ENCODE results near the gene TMEM80. TPM values are rescaled to one million over a fixed set of nuclear protein-coding genes. Genes with fewer than 3 reads are reported as not detected.

Gene TMEM80
- total RNA-seq, 6 donors from 2014 or later: 28.6 to 62.9 (median 36.1) TPM

DNA sequence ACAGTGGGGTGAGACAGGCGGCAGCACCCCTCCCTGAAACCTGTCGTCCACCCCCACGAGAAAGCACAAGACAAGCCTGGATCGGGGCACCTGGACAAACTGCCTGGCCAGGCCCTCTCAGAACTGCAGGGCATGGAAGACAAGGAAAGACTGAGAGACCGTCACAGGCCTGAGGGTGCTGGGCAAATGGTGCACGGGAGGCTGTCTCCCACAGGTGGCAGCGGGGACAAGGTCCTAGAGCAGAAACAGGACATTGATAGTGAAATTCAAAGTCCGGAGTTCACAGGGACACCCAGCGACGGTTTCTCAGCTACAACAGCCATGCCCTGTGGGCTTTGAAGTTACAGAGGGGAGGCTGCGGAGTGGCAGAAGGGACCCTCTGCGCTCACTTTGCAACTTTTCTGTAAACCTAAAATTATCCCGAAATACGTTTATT, 37.9 kb upstream of the TMEM80 start:
- Histone ChIP-seq H3K36me3 (peaks cover 0 to 45% (median 21%) of the 10 kb centered on the region in 4 donors), H3K27me3 (no peaks in the 10 kb centered on the region), H3K9me3 (no peaks in the 10 kb centered on the region), H3K27ac (no peak overlapping the region), H3K4me3 (no peak overlapping the region), H3K4me1 (peaks cover 0 to 5% (median 0%) of the 10 kb centered on the region in 4 donors)
- TF ChIP-seq POLR2AphosphoS5 (IDR thresholded peaks at IDR 0.05) (no peak), CTCF (IDR thresholded peaks at IDR 0.05) (no peak), EP300 (IDR thresholded peaks at IDR 0.05) (no peak), POLR2A (IDR thresholded peaks at IDR 0.05) (no peak)
- DNase-seq (no peak), ATAC-seq (ENCODE audit: low FRiP score in 2 of 2) (no peak)
- WGBS, 2 donors: 95 to 96% methylated on average over 14 of the region's 14 CpGs

GRCh38 chr11:659532-660085, 36.0 kb upstream of the TMEM80 start:
- peaks cover 0 to 46% (median 22%) of the 10 kb centered on the region in 4 donors for H3K36me3 ChIP-seq
- H3K27ac ChIP-seq: no peak overlapping the region
- DNase-seq (no peak), ATAC-seq (ENCODE audit: low FRiP score in 2 of 2) (no peak)
- TF ChIP-seq EP300 (IDR thresholded peaks at IDR 0.05) (no peak), CTCF (IDR thresholded peaks at IDR 0.05) (no peak), POLR2AphosphoS5 (IDR thresholded peaks at IDR 0.05) (no peak), POLR2A (IDR thresholded peaks at IDR 0.05) (no peak)
- WGBS, 2 donors: 90 to 93% methylated on average over 13 to 15 of the region's 16 CpGs
- H3K4me3 ChIP-seq: no peak overlapping the region
- H3K27me3 ChIP-seq: no peaks in the 10 kb centered on the region
- no peaks in the 10 kb centered on the region for H3K9me3 ChIP-seq
- peaks cover 0 to 5% (median 0%) of the 10 kb centered on the region in 4 donors for H3K4me1 ChIP-seq

GRCh38 chr11:660281-660680, 35.3 kb upstream of the TMEM80 start:
- WGBS, 2 donors: 85 to 93% methylated on average over 12 to 16 of the region's 19 CpGs
- peaks cover 0 to 46% (median 22%) of the 10 kb centered on the region in 4 donors for H3K36me3 ChIP-seq
- ATAC-seq (ENCODE audit: low FRiP score in 2 of 2): no peak

DNA sequence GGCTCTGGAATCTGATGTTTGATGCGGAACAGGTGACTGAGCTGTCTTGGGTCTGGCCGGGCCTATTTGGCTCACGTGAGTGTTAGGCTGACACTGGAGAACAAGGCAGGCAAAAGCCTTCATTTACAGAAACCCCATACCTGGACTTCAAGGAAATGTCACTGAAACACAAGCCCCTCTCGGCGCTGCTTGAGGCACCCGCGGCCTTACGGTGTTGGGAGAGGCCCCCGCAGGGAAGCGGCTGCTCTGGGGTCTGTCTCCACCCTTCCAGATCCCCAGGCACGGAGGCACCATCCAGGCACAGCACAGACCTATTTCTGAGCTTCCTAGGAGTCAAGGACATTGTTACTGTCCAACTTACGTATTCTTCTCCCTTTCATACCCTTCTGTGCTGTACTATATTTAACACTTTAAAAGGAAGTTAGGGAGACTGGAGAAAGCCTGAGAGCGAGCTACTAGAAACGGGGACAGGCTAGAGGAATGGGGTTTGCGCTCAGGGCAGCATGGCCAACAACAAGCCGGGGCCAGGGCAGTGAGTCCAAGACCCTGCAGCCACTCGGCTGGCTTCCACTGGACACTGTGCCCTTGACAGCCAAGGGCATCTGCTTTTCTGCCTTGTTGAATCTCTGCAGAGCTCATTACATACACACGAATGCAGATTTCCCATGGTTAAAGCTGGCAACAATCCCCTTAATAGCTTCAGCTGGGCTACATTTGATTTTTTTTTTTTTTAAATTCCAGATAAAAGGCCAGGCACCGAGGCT, 34.8 kb upstream of the TMEM80 start:
- Histone ChIP-seq H3K4me3 (no peak overlapping the region), H3K4me1 (no peaks in the 10 kb centered on the region), H3K9me3 (no peaks in the 10 kb centered on the region), H3K36me3 (peaks cover 0 to 52% (median 24%) of the 10 kb centered on the region in 4 donors), H3K27ac (no peak overlapping the region), H3K27me3 (no peaks in the 10 kb centered on the region)
- WGBS, 2 donors: 89 to 97% methylated on average over 10 to 19 of the region's 19 CpGs
- TF ChIP-seq CTCF (IDR thresholded peaks at IDR 0.05): no peak
- TF ChIP-seq POLR2A (IDR thresholded peaks at IDR 0.05): no peak
- TF ChIP-seq EP300 (IDR thresholded peaks at IDR 0.05): no peak
- TF ChIP-seq POLR2AphosphoS5 (IDR thresholded peaks at IDR 0.05): no peak
- DNase-seq (no peak), ATAC-seq (ENCODE audit: low FRiP score in 2 of 2) (no peak)

More at GRCh38 chr11:660281-660680, 35.3 kb upstream of the TMEM80 start:
- H3K9me3 ChIP-seq: no peaks in the 10 kb centered on the region
- H3K4me3 ChIP-seq: no peak overlapping the region
- no peaks in the 10 kb centered on the region for H3K27me3 ChIP-seq
- TF ChIP-seq CTCF (IDR thresholded peaks at IDR 0.05): no peak
- no peak for TF ChIP-seq POLR2A (IDR thresholded peaks at IDR 0.05)
- TF ChIP-seq POLR2AphosphoS5 (IDR thresholded peaks at IDR 0.05): no peak
- TF ChIP-seq EP300 (IDR thresholded peaks at IDR 0.05): no peak
- peaks cover 0 to 2% (median 0%) of the 10 kb centered on the region in 4 donors for H3K4me1 ChIP-seq
- no peak for DNase-seq
- no peak overlapping the region for H3K27ac ChIP-seq
